T-helper 1 cell treated with Interleukin-12 subunit alpha and Interleukin-12 subunit beta and Interleukin-4 antibody, amounts not matched to agents 30 ng/mL and 1 ng/mL, for 36 hours (primary cell): Measurements from ENCODE around the gene SMPD2. TPM values are rescaled to one million over a fixed set of nuclear protein-coding genes. Genes with fewer than 3 reads are reported as not detected.

Experiments used
- intact Hi-C: fragments of 100-400 bp; cut with micrococcal nuclease; formaldehyde crosslinking; loops from one replicate; pipeline ENCODE4 v1.15.1; 2024
- total RNA-seq: library from RNA; stranded (reverse); gene quantifications from 2 replicates; pipeline ENCODE4 v1.2.3, GENCODE V29; 2022

Gene SMPD2, protein sequence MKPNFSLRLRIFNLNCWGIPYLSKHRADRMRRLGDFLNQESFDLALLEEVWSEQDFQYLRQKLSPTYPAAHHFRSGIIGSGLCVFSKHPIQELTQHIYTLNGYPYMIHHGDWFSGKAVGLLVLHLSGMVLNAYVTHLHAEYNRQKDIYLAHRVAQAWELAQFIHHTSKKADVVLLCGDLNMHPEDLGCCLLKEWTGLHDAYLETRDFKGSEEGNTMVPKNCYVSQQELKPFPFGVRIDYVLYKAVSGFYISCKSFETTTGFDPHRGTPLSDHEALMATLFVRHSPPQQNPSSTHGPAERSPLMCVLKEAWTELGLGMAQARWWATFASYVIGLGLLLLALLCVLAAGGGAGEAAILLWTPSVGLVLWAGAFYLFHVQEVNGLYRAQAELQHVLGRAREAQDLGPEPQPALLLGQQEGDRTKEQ
- total RNA-seq = 21.2 and 22.8 TPM in 2 replicates

DNA sequence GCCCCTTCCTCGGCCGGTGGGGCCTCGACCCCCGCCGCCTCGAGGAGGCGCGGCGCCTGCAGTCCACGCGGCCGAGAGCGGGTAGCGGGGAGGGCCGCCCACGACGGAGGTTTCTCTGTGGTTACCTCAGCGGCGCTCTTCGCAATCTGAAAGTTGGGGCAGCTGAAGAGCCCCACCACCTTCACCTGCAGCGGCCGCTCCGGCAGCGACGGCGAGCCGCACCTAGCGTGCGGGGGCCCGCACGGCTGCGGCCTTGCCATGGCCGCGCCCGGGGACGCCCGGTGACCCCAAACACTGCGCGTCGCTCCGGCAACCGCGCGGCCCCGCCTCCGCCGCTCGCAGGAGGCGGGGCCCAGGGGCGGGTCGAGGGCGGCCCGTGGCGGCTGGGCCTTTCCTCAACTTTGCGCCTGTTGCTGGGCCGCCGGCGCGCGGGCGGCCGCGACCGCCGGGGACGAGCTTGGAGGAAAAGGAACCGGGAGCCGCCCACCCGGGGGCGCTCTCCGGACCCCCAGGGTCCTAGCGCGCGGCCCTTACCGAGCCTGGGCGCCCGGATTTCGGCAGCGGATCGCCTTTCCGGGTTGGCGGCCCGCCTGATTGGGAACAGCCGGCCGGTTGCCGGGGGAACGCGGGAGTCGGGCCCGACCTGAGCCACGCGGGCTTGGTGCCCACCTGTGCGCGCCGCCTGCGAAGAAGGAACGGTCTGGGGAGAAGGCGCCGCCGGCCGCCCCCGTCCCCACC lies at the start of gene SMPD2, which contains the start of gene PPIL6:
Gene SMPD2 (plus strand): TSS at position 394 of the 738 bp plus-strand sequence. CDS start 398 bp downstream, outside the sequence.
Gene PPIL6 (minus strand): TSS at position 298 of the 738 bp plus-strand sequence. CDS start 38 bp downstream, at position 260.
- intact Hi-C loops = loop anchor here (1.0 to 5.0 kb wide), 10 partner anchors 9 to 882 kb away; partner anchors contain the start of genes AK9, CDC40, CEP57L1 and FIG4

DNA sequence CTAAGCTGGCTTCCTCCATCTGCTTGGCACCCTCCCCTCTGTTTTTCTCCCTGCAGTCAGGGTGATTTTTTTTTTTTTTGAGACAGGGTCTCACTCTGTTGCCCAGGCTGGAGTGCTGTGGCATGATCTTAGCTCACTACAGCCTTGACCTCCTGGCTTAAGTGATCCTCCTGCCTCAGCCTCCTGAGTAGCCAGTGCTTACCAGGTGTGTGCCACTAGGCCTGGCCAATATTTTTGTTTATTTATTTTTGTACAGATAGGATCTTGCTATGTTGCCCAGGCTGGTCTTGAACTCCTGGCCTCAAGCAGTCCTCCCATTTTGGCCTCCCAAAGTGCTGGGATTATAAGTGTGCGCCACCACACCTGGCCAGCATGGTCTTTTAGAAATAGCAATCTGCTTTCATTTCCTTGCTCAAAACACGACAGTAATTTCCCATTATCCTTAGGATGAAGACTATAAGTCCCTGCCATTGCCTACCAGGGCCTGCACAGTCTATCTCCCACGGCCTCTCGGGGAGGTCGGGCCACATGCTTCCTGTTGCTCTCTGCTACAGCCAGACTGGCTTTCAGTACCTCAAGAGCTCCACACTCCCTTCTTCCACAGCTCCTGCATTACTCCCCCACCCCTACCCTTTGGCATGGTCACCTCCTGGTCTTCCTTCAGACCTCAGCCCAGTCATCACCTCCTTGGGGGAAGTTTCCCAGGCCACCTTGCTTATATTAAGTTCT lies 47.2 kb upstream of the SMPD2 start:
- intact Hi-C loops = no loop called here

GRCh38 chr6:109393886-109394281 lies 46.6 kb upstream of the SMPD2 start:
- intact Hi-C loops = no loop called here

GRCh38 chr6:109396046-109396718 lies 44.3 kb upstream of the SMPD2 start:
- intact Hi-C loops = no loop called here

- intact Hi-C loops = no loop called here
Observed at GRCh38 chr6:109397020-109397419, 43.5 kb upstream of the SMPD2 start.

- intact Hi-C loops = no loop called here
Observed at GRCh38 chr6:109406196-109406595, 34.3 kb upstream of the SMPD2 start.

- intact Hi-C loops = no loop called here
Observed at GRCh38 chr6:109411034-109411433, 29.5 kb upstream of the SMPD2 start.

- intact Hi-C loops = no loop called here
Observed at GRCh38 chr6:109417646-109418045, 22.9 kb upstream of the SMPD2 start.

- intact Hi-C loops = no loop called here
Observed at GRCh38 chr6:109420751-109421150, 19.8 kb upstream of the SMPD2 start.

- intact Hi-C loops = no loop called here
Observed at GRCh38 chr6:109421184-109421583, 19.3 kb upstream of the SMPD2 start.

GRCh38 chr6:109424946-109425345 lies 15.6 kb upstream of the SMPD2 start:
- intact Hi-C loops = no loop called here

DNA sequence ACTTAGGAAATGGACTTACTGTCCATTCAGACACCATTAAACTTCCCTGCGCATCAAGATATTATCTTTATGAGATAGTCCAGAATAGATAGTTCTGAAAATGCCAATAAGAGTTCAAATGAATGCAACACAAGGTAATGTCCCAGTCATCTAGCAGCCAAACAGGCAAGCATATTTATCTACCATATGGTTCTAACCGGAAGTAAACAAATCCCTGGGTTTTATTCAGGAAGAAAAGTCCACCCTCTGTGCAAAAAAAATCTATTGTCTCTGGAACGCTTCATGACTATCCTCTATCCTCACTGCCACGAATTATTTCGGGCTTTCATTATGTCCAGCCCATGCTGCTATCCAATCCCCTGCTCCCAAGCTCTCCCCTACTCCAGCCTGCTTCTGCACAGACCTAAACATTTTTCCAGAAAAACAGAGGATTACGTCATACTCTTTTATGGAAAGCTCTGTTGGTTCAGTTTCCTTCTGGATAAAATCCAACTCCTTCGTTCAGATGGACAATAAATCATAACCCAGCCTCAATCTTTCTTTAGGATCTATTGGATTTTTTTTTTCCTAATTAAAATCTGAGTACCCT lies 11.5 kb upstream of the SMPD2 start:
- intact Hi-C loops = no loop called here

DNA sequence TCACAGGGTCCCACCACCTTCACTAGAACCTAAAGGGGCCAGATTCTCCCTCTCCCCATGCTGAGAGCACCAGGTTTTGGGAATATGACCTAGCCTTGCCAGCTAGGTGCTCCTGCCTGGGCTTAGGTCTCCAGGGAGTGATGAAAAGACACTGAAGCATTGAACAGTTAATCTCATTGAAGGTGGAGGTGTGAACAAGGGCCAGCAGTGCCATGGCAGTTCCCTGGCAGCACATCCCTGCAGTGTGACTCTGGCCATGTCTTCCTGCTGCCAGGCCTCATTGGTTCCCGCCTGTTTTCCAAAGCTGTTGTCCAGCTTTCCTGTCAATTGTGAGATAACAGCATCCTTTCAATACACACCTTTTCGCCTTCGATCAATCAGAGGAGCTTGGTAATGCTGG lies 11.0 kb upstream of the SMPD2 start:
- intact Hi-C loops = no loop called here

DNA sequence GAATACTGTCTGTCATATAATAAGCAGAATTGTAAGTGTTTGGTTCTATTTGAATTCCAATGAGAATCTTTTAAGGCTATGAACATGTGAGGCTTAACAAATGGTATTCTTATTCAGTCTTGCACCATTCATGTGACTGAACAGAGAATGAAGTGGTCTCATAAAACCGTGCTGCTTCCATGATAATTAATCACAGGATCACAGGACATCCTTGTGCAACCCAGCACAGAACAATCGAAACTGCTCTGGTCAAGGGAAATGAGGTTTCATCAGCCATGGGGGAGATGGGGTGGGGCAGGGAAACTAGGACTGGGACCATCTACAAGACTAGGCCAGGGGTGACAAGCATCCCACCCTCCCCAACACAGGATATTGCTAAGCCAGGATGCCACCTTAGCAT lies 6.1 kb upstream of the SMPD2 start:
- intact Hi-C loops = no loop called here

DNA sequence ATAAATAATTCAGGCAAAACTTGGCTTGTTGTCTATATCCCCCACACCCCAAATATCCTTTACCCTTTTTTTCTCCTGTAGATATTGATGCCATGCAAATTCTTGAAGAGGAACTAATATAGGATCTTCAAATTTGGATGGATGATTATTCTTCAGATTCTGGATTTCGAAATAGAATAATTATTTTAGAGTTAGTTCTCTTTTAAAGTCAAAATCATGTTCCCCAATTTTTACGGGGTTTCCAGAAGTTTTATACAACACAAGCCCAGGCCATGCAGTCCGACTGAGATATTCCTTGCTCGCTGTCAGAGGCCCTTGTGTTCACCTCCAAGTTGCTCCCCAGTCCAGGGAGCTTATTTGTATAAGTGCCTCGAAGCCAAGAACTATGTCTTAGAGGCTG lies 4.5 kb upstream of the SMPD2 start:
- intact Hi-C loops = no loop called here

DNA sequence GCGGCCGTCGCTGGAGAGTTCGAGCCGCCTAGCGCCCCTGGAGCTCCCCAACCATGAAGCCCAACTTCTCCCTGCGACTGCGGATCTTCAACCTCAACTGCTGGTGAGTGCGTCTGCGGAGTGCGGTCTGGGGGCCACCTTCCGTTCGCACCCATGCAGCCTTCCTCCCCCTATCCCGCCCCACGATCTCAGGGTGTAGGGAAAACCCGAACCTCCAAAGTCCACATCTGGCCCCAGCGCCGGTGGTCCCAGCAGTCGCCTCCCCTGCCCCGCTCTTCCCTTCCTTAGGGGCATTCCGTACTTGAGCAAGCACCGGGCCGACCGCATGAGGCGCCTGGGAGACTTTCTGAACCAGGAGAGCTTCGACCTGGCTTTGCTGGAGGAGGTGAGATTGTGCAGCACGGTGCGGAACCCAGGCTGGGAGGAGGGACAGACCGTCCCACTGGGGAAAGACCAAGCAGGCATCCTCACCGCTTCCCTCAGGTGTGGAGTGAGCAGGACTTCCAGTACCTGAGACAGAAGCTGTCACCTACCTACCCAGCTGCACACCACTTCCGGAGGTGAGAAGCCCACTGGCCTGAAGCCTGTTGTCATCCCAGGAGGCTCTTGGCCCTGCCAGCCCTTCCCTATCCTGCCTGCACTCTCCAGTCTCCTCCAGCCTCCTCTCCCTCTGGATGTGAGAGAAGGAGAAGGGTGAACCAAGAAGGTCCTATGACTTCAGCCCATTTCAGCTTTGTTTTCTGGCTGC lies 719 bp downstream of the SMPD2 start:
- intact Hi-C loops = loop anchor here (1.0 to 5.0 kb wide), 4 partner anchors 13 to 882 kb away; partner anchors contain the start of gene CEP57L1

DNA sequence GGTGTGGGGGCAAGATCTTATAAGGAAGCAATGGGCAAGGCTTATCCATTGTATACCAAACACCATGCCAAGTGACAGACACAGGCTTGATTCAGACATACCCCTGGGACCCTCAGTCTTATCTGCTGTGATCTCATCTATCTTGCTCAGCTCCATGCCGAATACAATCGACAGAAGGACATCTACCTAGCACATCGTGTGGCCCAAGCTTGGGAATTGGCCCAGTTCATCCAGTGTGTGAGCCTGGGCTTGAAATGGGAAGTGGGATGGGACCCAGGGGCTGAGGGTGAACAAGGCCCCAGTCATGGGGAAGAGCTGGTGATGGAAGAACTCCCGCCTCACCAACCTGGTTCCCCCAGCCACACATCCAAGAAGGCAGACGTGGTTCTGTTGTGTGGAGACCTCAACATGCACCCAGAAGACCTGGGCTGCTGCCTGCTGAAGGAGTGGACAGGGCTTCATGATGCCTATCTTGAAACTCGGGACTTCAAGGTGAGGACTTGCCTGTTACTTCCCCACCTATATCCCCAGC lies 1.9 kb downstream of the SMPD2 start:
- intact Hi-C loops = loop anchor here (5.0 kb wide), 1 partner anchor 435 kb away; no protein-coding TSS in a partner anchor

- intact Hi-C loops = loop anchor here (5.0 kb wide), 1 partner anchor 436 kb away; no protein-coding TSS in a partner anchor
Observed at GRCh38 chr6:109443425-109443950, 3.0 kb downstream of the SMPD2 start.

- intact Hi-C loops = no loop called here
Observed at GRCh38 chr6:109445382-109445781, 4.9 kb downstream of the SMPD2 start.
